Vagina (tissue), 2 donors: ENCODE measurements around the gene OR5D18. TPM values are rescaled to one million over a fixed set of nuclear protein-coding genes. Genes with fewer than 3 reads are reported as not detected.

Experiments
- DNase-seq, 2 donors: peaks; one replicate each; pipeline ENCODE4 v3.0.0-alpha.2; 2017; ENCODE audit errors: extremely low spot score in 2 of 2
- H3K27ac ChIP-seq: fragments of 200-600 bp; sonication (generic); one replicate; pipeline ENCODE4 v1.5.1; 2019
- H3K27me3 ChIP-seq: fragments of 200-600 bp; sonication (generic); one replicate; pipeline ENCODE4 v1.5.1; 2019
- H3K36me3 ChIP-seq, 2 donors: fragments of 200-600 bp; sonication (generic); one replicate each; pipeline ENCODE4 v1.5.1; 2017 to 2019
- H3K4me1 ChIP-seq: fragments of 200-600 bp; sonication (generic); one replicate; pipeline ENCODE4 v1.5.1; 2019
- H3K4me3 ChIP-seq, 2 donors: fragments of 200-600 bp; sonication (generic); 1 replicate in 1 of 2; 2 replicates in 1 of 2; pipeline ENCODE4 v1.5.1; 2016 to 2019
- H3K9me3 ChIP-seq: fragments of 200-600 bp; sonication (generic); one replicate; pipeline ENCODE4 v1.5.1; 2019
- CTCF ChIP-seq, 3 experiments: fragments of 450-650 bp in 2 of 3; fragments of 200-600 bp in 1 of 3; sonication (generic) in 1 of 3; IDR thresholded peaks; one replicate each; pipeline ENCODE4 v1.5.1; 2017 to 2019; ENCODE audit warnings: antibody characterized with exemption in 3 of 3, mild to moderate bottlenecking in 2 of 3, moderate library complexity in 2 of 3
- POLR2A ChIP-seq, 2 donors: fragments of 450-650 bp; IDR thresholded peaks; one replicate each; pipeline ENCODE4 v1.6.1; 2017; ENCODE audit warnings: antibody characterized with exemption in 2 of 2, mild to moderate bottlenecking in 2 of 2, moderate library complexity in 2 of 2
- POLR2AphosphoS5 ChIP-seq, 2 donors: sonication (generic); formaldehyde crosslinking; IDR thresholded peaks; one replicate each; pipeline ENCODE4 v1.9.0; 2017; ENCODE audit warnings: antibody characterized with exemption in 2 of 2, mild to moderate bottlenecking in 2 of 2, low read depth in 1 of 2; ENCODE audit not compliant: insufficient read depth in 1 of 2
- intact Hi-C: fragments of 100-400 bp; cut with DNase I; formaldehyde crosslinking; loops from one replicate; pipeline ENCODE4 v1.15.1; 2023
- total RNA-seq: library from RNA; depleted of rRNA; stranded (reverse); fragments of >200 nt; gene quantifications from one replicate; pipeline ENCODE4 v1.2.3, GENCODE V29; 2016

The OR5D18 gene
- total RNA-seq, 1 donor from 2014 or later = not detected

GRCh38 chr11:55806248-55806647 lies 13.2 kb upstream of the OR5D18 start:
- Histone ChIP-seq H3K36me3 (no peaks in the 10 kb centered on the region), H3K4me3 (no peak overlapping the region), H3K27me3 (no peaks in the 10 kb centered on the region), H3K9me3 (no peaks in the 10 kb centered on the region), H3K4me1 (no peaks in the 10 kb centered on the region), H3K27ac (no peak overlapping the region)
- intact Hi-C loops = no loop called here
- no peak for DNase-seq
- TF ChIP-seq CTCF (IDR thresholded peaks at IDR 0.05) = no peak
- TF ChIP-seq POLR2A (IDR thresholded peaks at IDR 0.05) = no peak
- TF ChIP-seq POLR2AphosphoS5 (IDR thresholded peaks at IDR 0.05; ENCODE audit: insufficient read depth in 1 of 2, low read depth in 1 of 2) = no peak

- H3K36me3 ChIP-seq = no peaks in the 10 kb centered on the region
- no peaks in the 10 kb centered on the region for H3K4me1 ChIP-seq
- H3K4me3 ChIP-seq = no peak within 1 kb of the TSS
- no peak within 1 kb of the TSS for H3K27ac ChIP-seq
- no peak for DNase-seq
- H3K9me3 ChIP-seq = no peaks in the 10 kb centered on the region
- H3K27me3 ChIP-seq = no peaks in the 10 kb centered on the region
- intact Hi-C loops = no loop called here
- TF ChIP-seq POLR2AphosphoS5 (IDR thresholded peaks at IDR 0.05; ENCODE audit: insufficient read depth in 1 of 2, low read depth in 1 of 2) = no peak
- TF ChIP-seq CTCF (IDR thresholded peaks at IDR 0.05) = no peak
- TF ChIP-seq POLR2A (IDR thresholded peaks at IDR 0.05) = no peak
These were observed 8.4 kb upstream of the OR5D18 start, which contains the start of gene OR5L1 for GRCh38 chr11:55811067-55811466. TSS of gene OR5L1 (plus strand) at chr11:55811367. CDS start at chr11:55811467, 100 bp downstream.

- Histone ChIP-seq H3K27ac (no peak within 1 kb of the TSS), H3K4me3 (no peak within 1 kb of the TSS), H3K27me3 (no peaks in the 10 kb centered on the region), H3K36me3 (no peaks in the 10 kb centered on the region), H3K9me3 (no peaks in the 10 kb centered on the region), H3K4me1 (no peaks in the 10 kb centered on the region)
- intact Hi-C loops = no loop called here
- no peak for DNase-seq
- TF ChIP-seq POLR2AphosphoS5 (IDR thresholded peaks at IDR 0.05; ENCODE audit: insufficient read depth in 1 of 2, low read depth in 1 of 2) = no peak
- TF ChIP-seq POLR2A (IDR thresholded peaks at IDR 0.05) = no peak
- TF ChIP-seq CTCF (IDR thresholded peaks at IDR 0.05) = no peak
These were observed 7.5 kb downstream of the OR5D18 start, which contains the start of gene OR5L2 for GRCh38 chr11:55826919-55827318. TSS of gene OR5L2 (plus strand) at chr11:55827219. CDS start at chr11:55827219, 0 bp downstream.

GRCh38 chr11:55838452-55838851 lies 19.0 kb downstream of the OR5D18 start, which contains the start of gene OR5D16:
TSS of gene OR5D16 (plus strand) at chr11:55838752. CDS start at chr11:55838752, 0 bp downstream.
- no peak for DNase-seq
- Histone ChIP-seq H3K4me1 (no peaks in the 10 kb centered on the region), H3K9me3 (no peaks in the 10 kb centered on the region), H3K36me3 (no peaks in the 10 kb centered on the region), H3K27me3 (no peaks in the 10 kb centered on the region), H3K27ac (no peak within 1 kb of the TSS), H3K4me3 (no peak within 1 kb of the TSS)
- intact Hi-C loops = no loop called here
- no peak for TF ChIP-seq CTCF (IDR thresholded peaks at IDR 0.05)
- no peak for TF ChIP-seq POLR2AphosphoS5 (IDR thresholded peaks at IDR 0.05; ENCODE audit: insufficient read depth in 1 of 2, low read depth in 1 of 2)
- no peak for TF ChIP-seq POLR2A (IDR thresholded peaks at IDR 0.05)

- no peak overlapping the region for H3K27ac ChIP-seq
- intact Hi-C loops = no loop called here
- H3K27me3 ChIP-seq = no peaks in the 10 kb centered on the region
- H3K9me3 ChIP-seq = no peaks in the 10 kb centered on the region
- no peaks in the 10 kb centered on the region for H3K36me3 ChIP-seq
- no peak for DNase-seq
- no peak for TF ChIP-seq POLR2AphosphoS5 (IDR thresholded peaks at IDR 0.05; ENCODE audit: insufficient read depth in 1 of 2, low read depth in 1 of 2)
- no peak for TF ChIP-seq CTCF (IDR thresholded peaks at IDR 0.05)
- no peak for TF ChIP-seq POLR2A (IDR thresholded peaks at IDR 0.05)
- no peaks in the 10 kb centered on the region for H3K4me1 ChIP-seq
- H3K4me3 ChIP-seq = no peak overlapping the region
These were observed 28.0 kb downstream of the OR5D18 start for GRCh38 chr11:55847453-55847852.
